Retinal pigment epithelial cell (primary cell): ENCODE results near the gene IGIP.

Source experiments
- DNase-seq: peaks from one replicate; pipeline ENCODE4 v3.0.0-alpha.2; 2010; ENCODE audit warnings: low read depth
- H3K4me3 ChIP-seq: 2 replicates; pipeline ENCODE4 v1.5.1; 2011; ENCODE audit warnings: mild to moderate bottlenecking, low read length, control low read depth, moderate library complexity
- CTCF ChIP-seq: conservative IDR thresholded peaks from 2 replicates; pipeline ENCODE4 v1.5.1; 2011; ENCODE audit warnings: low read depth, low read length, control low read depth, inconsistent platforms

Gene IGIP

GRCh38 chr5:140125637-140126036 is at the start of gene IGIP:
TSS of gene IGIP (plus strand) at chr5:140125937. CDS start at chr5:140128477, 2,540 bp downstream.
- TF ChIP-seq CTCF = no peak
- no peak for DNase-seq
- no peak within 1 kb of the TSS for H3K4me3 ChIP-seq

- H3K4me3 ChIP-seq = no peak overlapping the region
- DNase-seq = no peak
- no peak for TF ChIP-seq CTCF
Measured at GRCh38 chr5:140076142-140076541, 49.6 kb upstream of the IGIP start.

- H3K4me3 ChIP-seq = no peak overlapping the region
- no peak for TF ChIP-seq CTCF
- no peak for DNase-seq
Measured at GRCh38 chr5:140076788-140077187, 48.9 kb upstream of the IGIP start.

- DNase-seq = no peak
- H3K4me3 ChIP-seq = no peak overlapping the region
- no peak for TF ChIP-seq CTCF
Measured at GRCh38 chr5:140083120-140083519, 42.6 kb upstream of the IGIP start.

GRCh38 chr5:140083650-140084049 is 42.1 kb upstream of the IGIP start:
- H3K4me3 ChIP-seq = no peak overlapping the region
- TF ChIP-seq CTCF = no peak
- DNase-seq = no peak

- no peak for TF ChIP-seq CTCF
- DNase-seq = no peak
- no peak overlapping the region for H3K4me3 ChIP-seq
Measured at GRCh38 chr5:140084541-140084940, 41.2 kb upstream of the IGIP start.

GRCh38 chr5:140090251-140090650 is 35.5 kb upstream of the IGIP start:
- no peak for TF ChIP-seq CTCF
- no peak overlapping the region for H3K4me3 ChIP-seq
- DNase-seq = no peak
